Inflammatory macrophage (primary cell): ENCODE measurements around the gene C1orf159.
A peak's percentile ranks its signal among the peaks of the same experiment; 100 is the strongest.
"Not testable (repeated sequence)": the region's sequence is repeated elsewhere in the genome, so short reads cannot be mapped to it uniquely, and the experiment has no call there.

ENCODE experiments used
- DNase-seq, 2 donors: peaks; one replicate each; pipeline ENCODE4 v3.0.0-alpha.2; 2020 to 2022

C1orf159 gene

GRCh38 chr1:1065265-1065939 is 50.5 kb downstream of the C1orf159 start:
- DNase-seq, result no peak

- DNase-seq, result peak; percentile 40 to 76
Measured at GRCh38 chr1:1063945-1064831, 51.7 kb downstream of the C1orf159 start.

GRCh38 chr1:1063261-1063944 is 52.5 kb downstream of the C1orf159 start:
- no peak for DNase-seq

GRCh38 chr1:1062348-1063163 is 53.3 kb downstream of the C1orf159 start:
- peak in 1 of 2 donors; percentile 18 for DNase-seq

- DNase-seq, result no peak
Measured at GRCh38 chr1:1061682-1062345, 54.1 kb downstream of the C1orf159 start.

GRCh38 chr1:1060281-1061000 is 55.4 kb downstream of the C1orf159 start:
- no peak for DNase-seq

- DNase-seq, result peak; percentile 90 to 91
Measured at GRCh38 chr1:1059494-1060280, 56.2 kb downstream of the C1orf159 start.

GRCh38 chr1:1058921-1059493 is 56.9 kb downstream of the C1orf159 start:
- DNase-seq, result peak in 1 of 2 donors; percentile 18

GRCh38 chr1:1058088-1058905 is 57.6 kb downstream of the C1orf159 start:
- DNase-seq, result no peak

GRCh38 chr1:1057769-1058087 is 58.2 kb downstream of the C1orf159 start:
- DNase-seq, result not testable (repeated sequence)

- no peak for DNase-seq
Measured at GRCh38 chr1:1055841-1056736, 59.8 kb downstream of the C1orf159 start.

- DNase-seq, result no peak
Measured at GRCh38 chr1:1054971-1055370, 60.9 kb downstream of the C1orf159 start.

- DNase-seq, result no peak
Measured at GRCh38 chr1:1054099-1054700, 61.7 kb downstream of the C1orf159 start.

GRCh38 chr1:1053682-1054081 is 62.2 kb downstream of the C1orf159 start:
- no peak for DNase-seq

GRCh38 chr1:1053022-1053421 is 62.9 kb downstream of the C1orf159 start:
- no peak for DNase-seq

- DNase-seq, result no peak
Measured at GRCh38 chr1:1052003-1052840, 63.7 kb downstream of the C1orf159 start.
